HEK293 (cell line): ENCODE measurements around the gene ZNF318.

ENCODE experiments used
- MEIS1 ChIP-seq: sonication (generic); formaldehyde crosslinking; IDR thresholded peaks from 2 replicates; pipeline ENCODE4 v1.8.1; 2022; ENCODE audit warnings: missing genetic modification reagents, mild to moderate bottlenecking, borderline replicate concordance
- YY1 ChIP-seq: fragments of 450-650 bp; formaldehyde crosslinking; IDR thresholded peaks from 2 replicates; pipeline ENCODE4 v1.5.1; 2018; ENCODE audit warnings: missing biosample characterization, missing genetic modification characterization
- ZNF707 ChIP-seq: fragments of 450-650 bp; formaldehyde crosslinking; IDR thresholded peaks from 2 replicates; pipeline ENCODE4 v1.5.1; 2016; ENCODE audit warnings: missing biosample characterization, missing genetic modification characterization
- TF ChIP-seq, protein P1 (sequence below): fragments of 450-650 bp; formaldehyde crosslinking; IDR thresholded peaks from 2 replicates; pipeline ENCODE4 v1.5.1; 2016; ENCODE audit warnings: missing biosample characterization, missing genetic modification characterization, borderline replicate concordance
- TF ChIP-seq, protein P2 (sequence below): fragments of 450-650 bp; formaldehyde crosslinking; IDR thresholded peaks from 2 replicates; pipeline ENCODE4 v1.5.1; 2016; ENCODE audit warnings: missing biosample characterization, missing genetic modification characterization

DNA sequence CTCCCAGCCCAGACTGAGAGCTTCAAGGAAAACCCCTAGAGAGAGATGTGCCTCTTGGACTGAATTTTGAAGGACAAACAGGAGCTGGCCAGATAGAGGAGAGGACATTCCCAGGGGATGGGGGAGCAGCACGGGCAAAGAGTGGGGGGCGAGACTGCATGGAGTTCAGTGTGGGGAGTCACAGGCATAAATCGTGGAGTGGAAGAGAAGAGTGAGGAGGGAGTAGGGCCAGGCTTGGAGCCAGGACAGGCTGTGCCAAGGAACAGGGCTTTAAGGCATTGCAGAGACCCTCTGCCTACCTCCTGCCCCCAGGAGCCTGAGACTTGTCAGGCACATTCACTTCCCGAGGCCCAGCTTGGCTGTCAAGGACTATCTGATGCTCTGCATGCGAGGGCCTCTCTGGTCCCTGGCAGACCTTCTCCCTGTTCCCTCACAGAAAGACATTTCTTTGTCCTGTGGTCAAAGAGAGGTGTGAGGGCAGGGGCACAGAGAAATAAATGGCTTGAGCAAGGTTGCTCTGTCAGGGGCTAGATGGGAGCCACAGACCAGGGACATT lies 76.6 kb downstream of the ZNF318 start:
- TF ChIP-seq YY1 (tag by site-specific recombination) (no peak), ZNF707 (tag by site-specific recombination) (no peak), MEIS1 (CRISPR knock-in tag) (no peak)
- TF ChIP-seq, protein P1, sequence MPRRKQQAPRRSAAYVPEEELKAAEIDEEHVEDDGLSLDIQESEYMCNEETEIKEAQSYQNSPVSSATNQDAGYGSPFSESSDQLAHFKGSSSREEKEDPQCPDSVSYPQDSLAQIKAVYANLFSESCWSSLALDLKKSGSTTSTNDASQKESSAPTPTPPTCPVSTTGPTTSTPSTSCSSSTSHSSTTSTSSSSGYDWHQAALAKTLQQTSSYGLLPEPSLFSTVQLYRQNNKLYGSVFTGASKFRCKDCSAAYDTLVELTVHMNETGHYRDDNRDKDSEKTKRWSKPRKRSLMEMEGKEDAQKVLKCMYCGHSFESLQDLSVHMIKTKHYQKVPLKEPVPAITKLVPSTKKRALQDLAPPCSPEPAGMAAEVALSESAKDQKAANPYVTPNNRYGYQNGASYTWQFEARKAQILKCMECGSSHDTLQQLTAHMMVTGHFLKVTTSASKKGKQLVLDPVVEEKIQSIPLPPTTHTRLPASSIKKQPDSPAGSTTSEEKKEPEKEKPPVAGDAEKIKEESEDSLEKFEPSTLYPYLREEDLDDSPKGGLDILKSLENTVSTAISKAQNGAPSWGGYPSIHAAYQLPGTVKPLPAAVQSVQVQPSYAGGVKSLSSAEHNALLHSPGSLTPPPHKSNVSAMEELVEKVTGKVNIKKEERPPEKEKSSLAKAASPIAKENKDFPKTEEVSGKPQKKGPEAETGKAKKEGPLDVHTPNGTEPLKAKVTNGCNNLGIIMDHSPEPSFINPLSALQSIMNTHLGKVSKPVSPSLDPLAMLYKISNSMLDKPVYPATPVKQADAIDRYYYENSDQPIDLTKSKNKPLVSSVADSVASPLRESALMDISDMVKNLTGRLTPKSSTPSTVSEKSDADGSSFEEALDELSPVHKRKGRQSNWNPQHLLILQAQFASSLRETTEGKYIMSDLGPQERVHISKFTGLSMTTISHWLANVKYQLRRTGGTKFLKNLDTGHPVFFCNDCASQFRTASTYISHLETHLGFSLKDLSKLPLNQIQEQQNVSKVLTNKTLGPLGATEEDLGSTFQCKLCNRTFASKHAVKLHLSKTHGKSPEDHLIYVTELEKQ (tag by site-specific recombination) = no peak
- TF ChIP-seq, protein P2, sequence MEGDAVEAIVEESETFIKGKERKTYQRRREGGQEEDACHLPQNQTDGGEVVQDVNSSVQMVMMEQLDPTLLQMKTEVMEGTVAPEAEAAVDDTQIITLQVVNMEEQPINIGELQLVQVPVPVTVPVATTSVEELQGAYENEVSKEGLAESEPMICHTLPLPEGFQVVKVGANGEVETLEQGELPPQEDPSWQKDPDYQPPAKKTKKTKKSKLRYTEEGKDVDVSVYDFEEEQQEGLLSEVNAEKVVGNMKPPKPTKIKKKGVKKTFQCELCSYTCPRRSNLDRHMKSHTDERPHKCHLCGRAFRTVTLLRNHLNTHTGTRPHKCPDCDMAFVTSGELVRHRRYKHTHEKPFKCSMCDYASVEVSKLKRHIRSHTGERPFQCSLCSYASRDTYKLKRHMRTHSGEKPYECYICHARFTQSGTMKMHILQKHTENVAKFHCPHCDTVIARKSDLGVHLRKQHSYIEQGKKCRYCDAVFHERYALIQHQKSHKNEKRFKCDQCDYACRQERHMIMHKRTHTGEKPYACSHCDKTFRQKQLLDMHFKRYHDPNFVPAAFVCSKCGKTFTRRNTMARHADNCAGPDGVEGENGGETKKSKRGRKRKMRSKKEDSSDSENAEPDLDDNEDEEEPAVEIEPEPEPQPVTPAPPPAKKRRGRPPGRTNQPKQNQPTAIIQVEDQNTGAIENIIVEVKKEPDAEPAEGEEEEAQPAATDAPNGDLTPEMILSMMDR = no peak
